GM15510 (cell line): ENCODE data around the gene NKAIN2.

Experiments
- POLR2A ChIP-seq: IDR thresholded peaks from 3 replicates; pipeline ENCODE4 v1.6.1; 2011; ENCODE audit warnings: borderline replicate concordance; ENCODE audit not compliant: insufficient read length; ENCODE audit errors: extremely low read depth

NKAIN2 gene

GRCh38 chr6:123844011-123844410, 40.3 kb downstream of the NKAIN2 start:
- TF ChIP-seq POLR2A, result no peak

GRCh38 chr6:123848347-123848746, 44.7 kb downstream of the NKAIN2 start:
- no peak for TF ChIP-seq POLR2A

GRCh38 chr6:123849406-123849805, 45.7 kb downstream of the NKAIN2 start:
- no peak for TF ChIP-seq POLR2A

- TF ChIP-seq POLR2A, result no peak
These were observed 46.9 kb downstream of the NKAIN2 start for GRCh38 chr6:123850555-123850954.

- no peak for TF ChIP-seq POLR2A
These were observed 50.5 kb downstream of the NKAIN2 start for GRCh38 chr6:123854201-123854600.

- no peak for TF ChIP-seq POLR2A
These were observed 51.8 kb downstream of the NKAIN2 start for GRCh38 chr6:123855506-123855905.

- TF ChIP-seq POLR2A, result no peak
These were observed 55.6 kb downstream of the NKAIN2 start for GRCh38 chr6:123859291-123859690.

GRCh38 chr6:123869334-123869733, 65.7 kb downstream of the NKAIN2 start:
- TF ChIP-seq POLR2A, result no peak

GRCh38 chr6:123873974-123874373, 70.3 kb downstream of the NKAIN2 start:
- TF ChIP-seq POLR2A, result no peak

GRCh38 chr6:123875784-123876183, 72.1 kb downstream of the NKAIN2 start:
- TF ChIP-seq POLR2A, result no peak

- TF ChIP-seq POLR2A, result no peak
These were observed 76.1 kb downstream of the NKAIN2 start for GRCh38 chr6:123879749-123880148.

- TF ChIP-seq POLR2A, result no peak
These were observed 85.3 kb downstream of the NKAIN2 start for GRCh38 chr6:123888771-123889513.

GRCh38 chr6:123895346-123895745, 91.7 kb downstream of the NKAIN2 start:
- no peak for TF ChIP-seq POLR2A

GRCh38 chr6:123895806-123896205, 92.1 kb downstream of the NKAIN2 start:
- no peak for TF ChIP-seq POLR2A

GRCh38 chr6:123896869-123897268, 93.2 kb downstream of the NKAIN2 start:
- no peak for TF ChIP-seq POLR2A

GRCh38 chr6:123897965-123898364, 94.3 kb downstream of the NKAIN2 start:
- TF ChIP-seq POLR2A, result no peak
